CD8-positive, alpha-beta memory T cell (primary cell): ENCODE data around the gene NPHP4. TPM values are rescaled to one million over a fixed set of nuclear protein-coding genes. Genes with fewer than 3 reads are reported as not detected.

Experiments used
- CTCF ChIA-PET: fragments of 350-600 bp; sonication (Branson Sonifier 250); formaldehyde crosslinking; loops from one replicate; lab custom pipeline; 2021; ENCODE audit warnings: antibody characterized with exemption; lab: Charles Lee
- POLR2A ChIA-PET: fragments of 350-600 bp; sonication (Branson Sonifier 250); formaldehyde crosslinking; loops from one replicate; lab custom pipeline; 2021; ENCODE audit warnings: antibody characterized with exemption; lab: Charles Lee
- DNase-seq, 5 donors: peaks; one replicate each; pipeline versions ENCODE4 v3.0.0 to v3.0.0-alpha.2; 2020 to 2022; ENCODE audit warnings: mixed read lengths in 1 of 5
- H3K27ac ChIP-seq: one replicate; pipeline ENCODE4 v1.7.0; 2013; ENCODE audit warnings: low read depth, mild to moderate bottlenecking, low read length, moderate library complexity
- H3K27me3 ChIP-seq: 2 replicates; pipeline ENCODE4 v1.7.0; 2013; ENCODE audit warnings: low read length, mild to moderate bottlenecking; ENCODE audit not compliant: insufficient read depth, poor library complexity, severe bottlenecking
- H3K36me3 ChIP-seq: 2 replicates; pipeline ENCODE4 v1.7.0; 2013; ENCODE audit warnings: mild to moderate bottlenecking, low read length, moderate library complexity; ENCODE audit not compliant: insufficient read depth
- H3K4me1 ChIP-seq: 2 replicates; pipeline ENCODE4 v1.7.0; 2013; ENCODE audit warnings: mild to moderate bottlenecking, low read length, moderate library complexity; ENCODE audit not compliant: insufficient read depth
- H3K4me3 ChIP-seq: 2 replicates; pipeline ENCODE4 v1.7.0; 2013; ENCODE audit warnings: mild to moderate bottlenecking, low read length
- H3K9me3 ChIP-seq: 2 replicates; pipeline ENCODE4 v1.7.0; 2013; ENCODE audit warnings: mild to moderate bottlenecking, low read length
- H3K27ac Mint-ChIP-seq, 8 donors: one replicate each; pipeline ENCODE4 v1.8.0; 2020 to 2021; ENCODE audit warnings: mixed read lengths in 8 of 8, mild to moderate bottlenecking in 6 of 8, inconsistent platforms in 3 of 8, moderate library complexity in 3 of 8
- H3K27me3 Mint-ChIP-seq, 2 donors: one replicate each; pipeline ENCODE4 v1.8.0; 2020 to 2021; ENCODE audit warnings: mixed read lengths in 2 of 2, mild to moderate bottlenecking in 1 of 2, moderate library complexity in 1 of 2
- H3K36me3 Mint-ChIP-seq, 3 donors: one replicate each; pipeline ENCODE4 v1.8.0; 2020 to 2021; ENCODE audit warnings: mixed read lengths in 3 of 3, inconsistent platforms in 1 of 3, mild to moderate bottlenecking in 1 of 3
- H3K4me1 Mint-ChIP-seq, 3 donors: one replicate each; pipeline ENCODE4 v1.8.0; 2020 to 2021; ENCODE audit warnings: mixed read lengths in 3 of 3, inconsistent platforms in 1 of 3, mild to moderate bottlenecking in 1 of 3
- H3K4me3 Mint-ChIP-seq, 7 donors: one replicate each; pipeline ENCODE4 v1.8.0; 2020 to 2021; ENCODE audit warnings: mixed read lengths in 7 of 7, mild to moderate bottlenecking in 6 of 7, moderate library complexity in 4 of 7, inconsistent platforms in 2 of 7
- H3K9me3 Mint-ChIP-seq, 5 donors: one replicate each; pipeline ENCODE4 v1.8.0; 2020 to 2022; ENCODE audit warnings: mixed read lengths in 5 of 5, mild to moderate bottlenecking in 3 of 5, moderate library complexity in 2 of 5, inconsistent platforms in 1 of 5
- polyA plus RNA-seq: library from polyadenylated mRNA; unstranded; fragments of 300-500 nt; fragmentation: Illumina TruSeq; gene quantifications from one replicate; pipeline ENCODE4 v1.2.3, GENCODE V29; 2021
- total RNA-seq, 2 experiments: library from RNA; stranded (reverse); gene quantifications; one replicate each; pipeline ENCODE4 v1.2.3, GENCODE V29; 2021

NPHP4 gene
- total and polyA plus RNA-seq, 3 experiments from 2014 or later: 1.2 to 11.5 (median 11.2) TPM

GRCh38 chr1:5881526-5882222, 110.6 kb downstream of the NPHP4 start:
- no peaks in the 10 kb centered on the region for H3K9me3 ChIP-seq
- H3K36me3 Mint-ChIP-seq: peaks cover 9 to 38% (median 15%) of the 10 kb centered on the region in 3 donors
- H3K27me3 ChIP-seq: no peaks in the 10 kb centered on the region
- ChIA-PET CTCF (no interaction called here), POLR2A (no interaction called here)
- H3K27me3 Mint-ChIP-seq: no peaks in the 10 kb centered on the region
- DNase-seq: peak in 1 of 5 donors; percentile 37
- no peak overlapping the region for H3K4me3 ChIP-seq
- no peak overlapping the region for H3K27ac ChIP-seq
- H3K36me3 ChIP-seq: no peaks in the 10 kb centered on the region
- no peaks in the 10 kb centered on the region for H3K4me1 ChIP-seq
- H3K9me3 Mint-ChIP-seq: no peaks in the 10 kb centered on the region
- H3K27ac Mint-ChIP-seq: no peak overlapping the region
- no peak overlapping the region for H3K4me3 Mint-ChIP-seq
- no peaks in the 10 kb centered on the region for H3K4me1 Mint-ChIP-seq

GRCh38 chr1:5880630-5881405, 111.4 kb downstream of the NPHP4 start:
- H3K27ac Mint-ChIP-seq: no peak overlapping the region
- Histone ChIP-seq H3K27me3 (no peaks in the 10 kb centered on the region), H3K4me3 (no peak overlapping the region), H3K36me3 (no peaks in the 10 kb centered on the region), H3K4me1 (no peaks in the 10 kb centered on the region), H3K9me3 (no peaks in the 10 kb centered on the region), H3K27ac (no peak overlapping the region)
- DNase-seq: peak in 1 of 5 donors; percentile 22
- no peak overlapping the region for H3K4me3 Mint-ChIP-seq
- H3K9me3 Mint-ChIP-seq: no peaks in the 10 kb centered on the region
- no peaks in the 10 kb centered on the region for H3K4me1 Mint-ChIP-seq
- no peaks in the 10 kb centered on the region for H3K27me3 Mint-ChIP-seq
- POLR2A ChIA-PET: no interaction called here
- CTCF ChIA-PET: no interaction called here
- peaks cover 9 to 43% (median 15%) of the 10 kb centered on the region in 3 donors for H3K36me3 Mint-ChIP-seq

- H3K4me1 ChIP-seq: no peaks in the 10 kb centered on the region
- Mint-ChIP-seq H3K9me3 (no peaks in the 10 kb centered on the region), H3K4me1 (no peaks in the 10 kb centered on the region), H3K27ac (no peak overlapping the region), H3K36me3 (peaks cover 9 to 56% (median 15%) of the 10 kb centered on the region in 3 donors), H3K4me3 (no peak overlapping the region), H3K27me3 (no peaks in the 10 kb centered on the region)
- no peak for DNase-seq
- H3K27me3 ChIP-seq: no peaks in the 10 kb centered on the region
- no peaks in the 10 kb centered on the region for H3K36me3 ChIP-seq
- no peak overlapping the region for H3K4me3 ChIP-seq
- H3K9me3 ChIP-seq: no peaks in the 10 kb centered on the region
- CTCF ChIA-PET: no interaction called here
- POLR2A ChIA-PET: no interaction called here
- H3K27ac ChIP-seq: no peak overlapping the region
Measured at GRCh38 chr1:5879421-5879820, 112.8 kb downstream of the NPHP4 start.

- H3K27me3 Mint-ChIP-seq: no peaks in the 10 kb centered on the region
- Histone ChIP-seq H3K36me3 (no peaks in the 10 kb centered on the region), H3K27ac (no peak overlapping the region), H3K27me3 (no peaks in the 10 kb centered on the region), H3K4me3 (no peak overlapping the region), H3K9me3 (no peaks in the 10 kb centered on the region), H3K4me1 (no peaks in the 10 kb centered on the region)
- H3K27ac Mint-ChIP-seq: no peak overlapping the region
- peaks cover 9 to 60% (median 16%) of the 10 kb centered on the region in 3 donors for H3K36me3 Mint-ChIP-seq
- H3K4me1 Mint-ChIP-seq: no peaks in the 10 kb centered on the region
- no peak overlapping the region for H3K4me3 Mint-ChIP-seq
- no peaks in the 10 kb centered on the region for H3K9me3 Mint-ChIP-seq
- POLR2A ChIA-PET: no interaction called here
- DNase-seq: no peak
- CTCF ChIA-PET: no interaction called here
Measured at GRCh38 chr1:5878971-5879370, 113.3 kb downstream of the NPHP4 start.

GRCh38 chr1:5877683-5878530, 114.3 kb downstream of the NPHP4 start:
- peaks cover 13 to 63% (median 19%) of the 10 kb centered on the region in 3 donors for H3K36me3 Mint-ChIP-seq
- H3K36me3 ChIP-seq: no peaks in the 10 kb centered on the region
- no peaks in the 10 kb centered on the region for H3K27me3 Mint-ChIP-seq
- ChIA-PET CTCF (no interaction called here), POLR2A (no interaction called here)
- no peak overlapping the region for H3K27ac ChIP-seq
- no peaks in the 10 kb centered on the region for H3K27me3 ChIP-seq
- no peak overlapping the region for H3K4me3 ChIP-seq
- H3K4me1 Mint-ChIP-seq: no peaks in the 10 kb centered on the region
- H3K9me3 Mint-ChIP-seq: no peaks in the 10 kb centered on the region
- H3K9me3 ChIP-seq: no peaks in the 10 kb centered on the region
- no peak overlapping the region for H3K27ac Mint-ChIP-seq
- H3K4me3 Mint-ChIP-seq: no peak overlapping the region
- DNase-seq: peak in 1 of 5 donors; percentile 25
- no peaks in the 10 kb centered on the region for H3K4me1 ChIP-seq

GRCh38 chr1:5877001-5877400, 115.2 kb downstream of the NPHP4 start:
- Mint-ChIP-seq H3K4me3 (no peak overlapping the region), H3K27me3 (no peaks in the 10 kb centered on the region), H3K27ac (no peak overlapping the region), H3K4me1 (no peaks in the 10 kb centered on the region), H3K9me3 (no peaks in the 10 kb centered on the region), H3K36me3 (peaks cover 13 to 64% (median 18%) of the 10 kb centered on the region in 3 donors)
- no peaks in the 10 kb centered on the region for H3K27me3 ChIP-seq
- H3K4me1 ChIP-seq: no peaks in the 10 kb centered on the region
- ChIA-PET CTCF (no interaction called here), POLR2A (no interaction called here)
- H3K9me3 ChIP-seq: no peaks in the 10 kb centered on the region
- H3K4me3 ChIP-seq: no peak overlapping the region
- H3K27ac ChIP-seq: no peak overlapping the region
- H3K36me3 ChIP-seq: no peaks in the 10 kb centered on the region
- DNase-seq: peak in 1 of 5 donors; percentile 28

GRCh38 chr1:5876094-5876650, 116.1 kb downstream of the NPHP4 start:
- no peaks in the 10 kb centered on the region for H3K9me3 ChIP-seq
- peak in 1 of 5 donors; percentile 17 for DNase-seq
- ChIA-PET POLR2A (no interaction called here), CTCF (no interaction called here)
- no peak overlapping the region for H3K4me3 ChIP-seq
- H3K4me1 Mint-ChIP-seq: no peaks in the 10 kb centered on the region
- H3K36me3 ChIP-seq: no peaks in the 10 kb centered on the region
- H3K27me3 Mint-ChIP-seq: no peaks in the 10 kb centered on the region
- H3K27me3 ChIP-seq: no peaks in the 10 kb centered on the region
- no peak overlapping the region for H3K4me3 Mint-ChIP-seq
- H3K9me3 Mint-ChIP-seq: no peaks in the 10 kb centered on the region
- no peak overlapping the region for H3K27ac ChIP-seq
- peaks cover 13 to 67% (median 20%) of the 10 kb centered on the region in 3 donors for H3K36me3 Mint-ChIP-seq
- no peaks in the 10 kb centered on the region for H3K4me1 ChIP-seq
- H3K27ac Mint-ChIP-seq: no peak overlapping the region
